Stimulated activated CD4-positive, alpha-beta T cell treated with anti-CD3 and anti-CD28 coated beads, TNF-alpha, amount 100 ng/mL, for 24 hours (primary cell): Measurements from ENCODE around the gene PPP1R14C.

Source experiments
- DNase-seq, 3 experiments: peaks; one replicate each; pipeline ENCODE4 v3.0.0-alpha.2; 2020; ENCODE audit warnings: low read depth in 3 of 3

Gene PPP1R14C

DNA sequence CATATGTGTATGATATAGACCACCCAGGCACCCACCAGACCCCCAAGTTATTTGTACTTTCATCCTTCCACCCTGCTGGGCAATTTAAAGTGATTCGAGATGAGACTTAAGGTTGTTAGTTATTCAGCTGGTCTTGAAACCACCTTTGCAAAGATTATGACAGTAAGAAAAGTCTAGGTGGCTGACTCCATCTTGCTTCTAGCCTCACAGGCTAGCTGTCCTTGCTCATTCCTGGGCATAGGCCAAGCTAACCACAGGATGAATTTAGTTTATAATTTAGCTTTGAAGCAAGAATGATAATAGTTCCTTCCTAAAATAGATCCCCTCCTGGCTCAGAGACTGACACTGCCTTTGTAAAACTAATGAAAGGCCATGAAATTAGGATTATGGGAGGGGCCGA lies 154.0 kb downstream of the PPP1R14C start:
- DNase-seq: no peak

DNA sequence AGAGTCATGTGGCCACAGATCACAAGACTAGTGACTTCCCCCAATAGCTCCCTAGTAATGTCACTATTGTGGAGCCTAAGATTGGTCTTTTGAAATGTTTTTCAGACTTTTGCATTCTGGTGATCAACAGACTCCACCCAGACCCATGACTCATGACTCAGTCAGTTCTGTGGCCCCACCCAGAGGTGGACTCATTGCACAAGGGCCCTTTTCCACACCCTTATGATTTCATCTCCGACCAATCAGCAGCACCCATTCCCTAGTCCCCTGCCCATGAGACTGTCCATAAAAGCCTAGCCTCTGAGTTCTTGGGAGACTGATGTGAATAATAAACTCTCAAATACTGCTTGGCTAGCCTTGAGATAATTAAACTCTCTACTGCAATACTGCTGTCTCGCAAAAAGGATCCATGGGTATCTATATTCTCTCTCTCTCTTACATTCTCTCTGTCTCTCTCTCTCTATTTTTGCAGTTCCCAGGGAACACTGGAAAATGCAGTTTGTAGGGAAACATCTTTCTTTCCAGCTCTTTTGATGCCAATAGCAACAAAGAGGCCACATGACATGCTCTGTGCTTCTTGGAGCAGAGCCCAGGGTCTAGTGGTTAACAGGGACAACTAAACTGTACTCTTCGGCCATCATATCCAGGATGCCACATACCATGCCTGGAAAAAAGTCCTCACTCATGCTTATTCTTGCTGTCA lies 154.6 kb downstream of the PPP1R14C start:
- DNase-seq: no peak

DNA sequence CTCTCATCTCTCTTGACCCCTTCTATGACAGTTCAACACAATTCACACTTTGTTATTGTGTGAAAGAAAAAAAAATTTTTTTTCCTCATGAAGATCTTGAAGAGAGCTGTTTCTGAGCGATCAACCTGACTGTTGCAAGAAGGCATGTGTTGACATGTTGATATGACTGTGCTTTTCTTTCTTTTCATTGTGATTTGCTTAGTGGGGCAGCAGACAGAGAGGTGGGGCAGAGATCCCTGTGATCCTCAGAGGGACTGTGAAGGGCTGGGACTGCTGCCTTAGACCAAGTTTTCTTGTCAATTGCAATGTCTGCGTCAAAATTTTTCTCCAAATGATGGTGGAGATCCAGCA lies 155.2 kb downstream of the PPP1R14C start:
- DNase-seq: no peak

DNA sequence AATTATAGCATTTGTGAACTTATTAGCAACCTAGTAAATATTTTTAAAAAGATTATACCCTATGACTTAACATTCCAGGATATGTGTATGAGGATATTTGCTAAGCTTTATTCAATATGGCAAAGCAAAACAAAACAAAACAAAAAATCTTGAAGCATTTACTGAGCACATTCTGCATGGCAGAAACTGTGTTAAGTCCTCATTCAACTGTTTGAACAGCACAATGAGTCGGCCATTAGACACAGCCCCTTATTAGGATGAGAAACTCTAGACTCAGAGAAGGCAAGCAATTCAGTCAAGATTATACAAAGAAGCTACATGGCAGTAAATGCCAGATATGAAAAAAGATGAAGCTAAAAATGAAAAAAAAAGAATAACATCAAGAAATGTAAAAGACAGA lies 155.8 kb downstream of the PPP1R14C start:
- no peak for DNase-seq
